Transverse colon (tissue), 4 donors: ENCODE data around the gene MTHFSD. TPM values are rescaled to one million over a fixed set of nuclear protein-coding genes. Genes with fewer than 3 reads are reported as not detected.

ENCODE experiments used
- DNase-seq: peaks from one replicate; pipeline ENCODE4 v3.0.0-alpha.2; 2019
- H3K27ac ChIP-seq, 4 donors: fragments of 200-600 bp; sonication (generic); 2 replicates each; pipeline ENCODE4 v1.5.1; 2016 to 2018; ENCODE audit warnings: inconsistent platforms in 4 of 4
- H3K27me3 ChIP-seq: fragments of 200-600 bp; sonication (generic); 2 replicates; pipeline ENCODE4 v1.5.1; 2017; ENCODE audit warnings: inconsistent platforms
- H3K36me3 ChIP-seq, 4 donors: fragments of 200-600 bp; sonication (generic); 2 replicates each; pipeline ENCODE4 v1.5.1; 2017 to 2019; ENCODE audit warnings: inconsistent platforms in 4 of 4
- H3K4me1 ChIP-seq, 4 donors: fragments of 200-600 bp; sonication (generic); 2 replicates each; pipeline ENCODE4 v1.5.1; 2017 to 2020; ENCODE audit warnings: inconsistent platforms in 4 of 4
- H3K4me3 ChIP-seq, 4 donors: fragments of 200-600 bp; sonication (generic); 1 replicate in 1 of 4; 2 replicates in 3 of 4; pipeline versions ENCODE4 v1.5.1 to v1.6.1; 2017 to 2019; ENCODE audit warnings: inconsistent platforms in 4 of 4
- H3K9me3 ChIP-seq, 2 donors: fragments of 200-600 bp; sonication (generic); 2 replicates each; pipeline ENCODE4 v1.5.1; 2017 to 2019; ENCODE audit warnings: inconsistent platforms in 2 of 2
- EP300 ChIP-seq: sonication (generic); formaldehyde crosslinking; IDR thresholded peaks from one replicate; pipeline ENCODE4 v1.6.1; 2017; ENCODE audit warnings: antibody characterized with exemption, low read depth
- POLR2A ChIP-seq: fragments of 450-650 bp; IDR thresholded peaks from one replicate; pipeline ENCODE4 v1.6.1; 2016; ENCODE audit warnings: antibody characterized with exemption, mild to moderate bottlenecking, moderate library complexity
- POLR2AphosphoS5 ChIP-seq, 3 donors: sonication (generic); formaldehyde crosslinking; IDR thresholded peaks; one replicate each; pipeline ENCODE4 v1.6.1; 2016; ENCODE audit warnings: antibody characterized with exemption in 3 of 3
- WGBS, 2 donors: methylation state at CpG; one replicate each; pipeline ENCODE4 v1.1.5; 2018; ENCODE audit warnings: low coverage in 1 of 2; 5-methylcytosine and 5-hydroxymethylcytosine counted together
- in situ Hi-C, 4 donors: fragments of 200-750 bp; cut with MboI; loops; one replicate each; pipeline versions ENCODE4 v1.15.0 to v1.15.1; 2017; ENCODE audit warnings: low sequenced_read_pairs in 3 of 4, low pct_ligation_motif_present in 1 of 4, low pct_unique_long_range_greater_than_20kb in 1 of 4
- intact Hi-C: fragments of 100-400 bp; cut with DNase I; formaldehyde crosslinking; loops from one replicate; pipeline ENCODE4 v1.15.1; 2023; ENCODE audit warnings: low total_unique reads
- total RNA-seq, 4 donors: library from RNA; depleted of rRNA; stranded (reverse); fragments of >200 nt; gene quantifications; one replicate each; pipeline ENCODE4 v1.1.0, GENCODE V29; 2016
- TF ChIP-seq, protein P1 (sequence below), 5 experiments: fragments of 200-600 bp in 3 of 5; fragments of 450-650 bp in 2 of 5; sonication (generic) in 3 of 5; IDR thresholded peaks; 1 replicate in 2 of 5; 2 replicates in 3 of 5; pipeline ENCODE4 v1.5.1; 2016 to 2017; ENCODE audit warnings: antibody characterized with exemption in 5 of 5, inconsistent platforms in 3 of 5, mild to moderate bottlenecking in 2 of 5, moderate library complexity in 1 of 5

The MTHFSD gene
- total RNA-seq, 4 donors from 2014 or later = 25.4 to 51.1 (median 30.0) TPM

DNA sequence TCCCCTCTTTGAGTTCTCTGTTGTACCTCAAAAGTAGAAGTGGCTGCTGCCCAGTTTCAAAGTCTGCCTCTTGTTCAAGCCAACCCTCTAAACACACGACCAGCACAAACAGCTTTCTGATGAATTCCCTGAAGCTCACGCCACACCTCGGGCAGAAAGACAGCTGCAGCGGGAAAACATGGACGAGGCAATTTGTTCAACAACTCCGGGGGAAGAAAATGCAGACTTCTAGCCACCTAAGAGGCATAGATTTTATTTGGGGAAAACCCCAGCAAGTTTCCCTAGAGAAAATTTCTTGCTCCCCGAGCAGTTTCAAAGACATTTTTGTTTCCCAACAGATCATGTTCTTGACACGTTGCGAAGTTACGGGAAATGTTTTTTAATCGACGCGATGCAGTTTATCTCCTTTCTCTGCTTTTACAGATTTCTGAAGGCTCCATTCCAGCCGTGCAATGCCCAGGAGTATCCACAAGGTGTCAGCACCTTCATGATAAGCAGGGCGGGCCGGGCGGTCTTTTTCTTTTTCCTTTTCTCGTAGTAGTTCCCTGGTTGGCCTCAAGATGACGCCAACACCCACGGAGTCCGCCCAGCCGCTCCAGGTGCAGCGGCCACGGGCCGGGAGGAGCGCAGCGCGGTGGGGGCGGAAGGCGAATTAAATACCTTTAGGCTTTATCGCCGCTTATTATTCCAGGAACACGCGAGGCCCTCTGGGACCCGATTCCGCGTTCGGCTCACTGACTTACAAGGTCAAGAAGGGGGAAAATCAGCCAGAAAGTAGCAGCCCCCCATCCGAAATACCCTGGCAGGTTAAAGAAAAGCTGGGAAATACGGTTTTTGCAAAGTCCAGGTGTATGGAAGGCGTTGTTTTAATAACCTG, 8.7 kb upstream of the MTHFSD start:
- peak; percentile 91 for DNase-seq
- in situ Hi-C loops = loop anchor here (10.0 to 25.0 kb wide), 5 partner anchors 491 to 724 kb away; no protein-coding TSS in a partner anchor

DNA sequence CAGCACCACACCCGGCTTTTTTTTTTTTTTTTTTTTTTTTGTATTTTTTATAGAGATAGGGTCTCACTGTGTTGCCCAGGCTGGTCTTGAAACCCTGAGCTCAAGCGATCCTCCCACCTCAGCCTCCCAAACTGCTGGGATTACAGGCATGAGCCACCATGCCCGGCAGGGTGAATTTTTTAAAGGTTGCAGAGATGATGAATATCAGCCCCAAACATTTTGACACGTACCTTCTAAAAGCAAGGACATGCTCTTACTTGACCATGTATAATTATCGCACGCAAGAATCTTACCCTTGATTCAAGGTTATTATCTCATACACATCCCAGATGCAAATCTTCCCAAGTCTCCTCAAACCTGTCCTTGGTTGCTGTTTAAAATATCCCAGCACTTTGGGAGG, 7.3 kb upstream of the MTHFSD start:
- Histone ChIP-seq H3K36me3 (no peaks in the 10 kb centered on the region), H3K4me3 (no peak overlapping the region), H3K27ac (no peak overlapping the region), H3K9me3 (no peaks in the 10 kb centered on the region), H3K27me3 (peaks cover 72% of the 10 kb centered on the region), H3K4me1 (peaks cover 0 to 22% (median 10%) of the 10 kb centered on the region in 4 donors)
- in situ Hi-C loops (loop anchor here (10.0 to 25.0 kb wide), 5 partner anchors 492 to 725 kb away; no protein-coding TSS in a partner anchor), intact Hi-C loops (loop anchor here (5.0 kb wide), 1 partner anchor 715 kb away; no protein-coding TSS in a partner anchor)
- DNase-seq = no peak
- TF ChIP-seq EP300 (no peak), POLR2AphosphoS5 (IDR thresholded peaks at IDR 0.05) (no peak), POLR2A (no peak)
- TF ChIP-seq, protein P1, sequence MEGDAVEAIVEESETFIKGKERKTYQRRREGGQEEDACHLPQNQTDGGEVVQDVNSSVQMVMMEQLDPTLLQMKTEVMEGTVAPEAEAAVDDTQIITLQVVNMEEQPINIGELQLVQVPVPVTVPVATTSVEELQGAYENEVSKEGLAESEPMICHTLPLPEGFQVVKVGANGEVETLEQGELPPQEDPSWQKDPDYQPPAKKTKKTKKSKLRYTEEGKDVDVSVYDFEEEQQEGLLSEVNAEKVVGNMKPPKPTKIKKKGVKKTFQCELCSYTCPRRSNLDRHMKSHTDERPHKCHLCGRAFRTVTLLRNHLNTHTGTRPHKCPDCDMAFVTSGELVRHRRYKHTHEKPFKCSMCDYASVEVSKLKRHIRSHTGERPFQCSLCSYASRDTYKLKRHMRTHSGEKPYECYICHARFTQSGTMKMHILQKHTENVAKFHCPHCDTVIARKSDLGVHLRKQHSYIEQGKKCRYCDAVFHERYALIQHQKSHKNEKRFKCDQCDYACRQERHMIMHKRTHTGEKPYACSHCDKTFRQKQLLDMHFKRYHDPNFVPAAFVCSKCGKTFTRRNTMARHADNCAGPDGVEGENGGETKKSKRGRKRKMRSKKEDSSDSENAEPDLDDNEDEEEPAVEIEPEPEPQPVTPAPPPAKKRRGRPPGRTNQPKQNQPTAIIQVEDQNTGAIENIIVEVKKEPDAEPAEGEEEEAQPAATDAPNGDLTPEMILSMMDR (IDR thresholded peaks at IDR 0.05) = no peak
- 64 to 87% methylated on average over 4 to 6 of the region's 6 CpGs for WGBS, 2 donors

More for the DNA sequence above, 8.7 kb upstream of the MTHFSD start:
- 0 to 1% methylated on average over 5 to 41 of the region's 41 CpGs for WGBS, 2 donors
- peak overlapping the region in 1 of 4 donors; percentile 23 for H3K4me3 ChIP-seq
- H3K4me1 ChIP-seq = peaks cover 0 to 22% (median 10%) of the 10 kb centered on the region in 4 donors
- no peaks in the 10 kb centered on the region for H3K9me3 ChIP-seq
- H3K27ac ChIP-seq = no peak overlapping the region
- TF ChIP-seq EP300 = no peak
- no peak for TF ChIP-seq POLR2A
- TF ChIP-seq, protein P1 (IDR thresholded peaks at IDR 0.05) = peak; percentile 100
- intact Hi-C loops = loop anchor here (5.0 kb wide), 1 partner anchor 714 kb away; no protein-coding TSS in a partner anchor
- H3K36me3 ChIP-seq = no peaks in the 10 kb centered on the region
- H3K27me3 ChIP-seq = peaks cover 78% of the 10 kb centered on the region

DNA sequence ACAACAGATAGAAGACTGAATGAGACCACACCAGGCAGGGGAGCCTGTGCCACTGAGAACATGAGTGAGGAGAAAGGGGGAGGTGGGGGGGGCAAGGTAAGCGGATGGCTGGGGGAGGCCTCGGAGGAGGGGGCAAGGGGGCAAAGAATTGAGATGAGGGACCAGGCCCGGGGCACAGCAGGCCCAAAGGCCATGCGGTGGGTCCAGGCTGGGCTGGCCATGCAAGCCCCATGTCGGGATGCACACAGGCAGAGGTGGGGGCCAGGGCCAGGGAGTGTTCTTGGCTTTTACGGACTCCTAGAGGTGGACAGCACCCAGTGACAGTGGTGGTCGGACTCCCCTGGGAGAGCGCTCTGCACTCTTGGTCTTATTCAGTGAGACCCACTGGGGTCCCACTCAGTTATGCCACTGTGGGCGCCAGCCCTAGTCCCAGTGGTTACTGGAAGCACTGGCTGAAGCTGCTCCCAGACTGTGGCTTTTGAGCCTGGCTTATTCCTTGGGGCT, 4.8 kb upstream of the MTHFSD start:
- H3K4me1 ChIP-seq = peaks cover 4 to 18% (median 11%) of the 10 kb centered on the region in 4 donors
- TF ChIP-seq POLR2A (no peak), POLR2AphosphoS5 (IDR thresholded peaks at IDR 0.05) (no peak), EP300 (no peak)
- TF ChIP-seq, protein P1 (IDR thresholded peaks at IDR 0.05) = no peak
- in situ Hi-C loops (loop anchor here (10.0 to 25.0 kb wide), 6 partner anchors 495 to 727 kb away; no protein-coding TSS in a partner anchor), intact Hi-C loops (loop anchor here (5.0 kb wide), 2 partner anchors 507 to 717 kb away; no protein-coding TSS in a partner anchor)
- no peak for DNase-seq
- H3K27ac ChIP-seq = no peak overlapping the region
- peaks cover 47% of the 10 kb centered on the region for H3K27me3 ChIP-seq
- no peaks in the 10 kb centered on the region for H3K36me3 ChIP-seq
- no peaks in the 10 kb centered on the region for H3K9me3 ChIP-seq
- WGBS, 2 donors = 72% methylated on average over 9 of the region's 9 CpGs; no CpG with 5 or more reads in 1 of the 2 donors
- H3K4me3 ChIP-seq = no peak overlapping the region
